AG09309 (cell line): Measurements from ENCODE around the gene SH2D1B.

Experiments
- DNase-seq: peaks from one replicate; pipeline ENCODE4 v3.0.0-alpha.2; 2010; ENCODE audit warnings: low read depth
- H3K4me3 ChIP-seq: 2 replicates; pipeline ENCODE4 v1.5.1; 2011; ENCODE audit warnings: mild to moderate bottlenecking, low read depth, low read length, moderate library complexity; ENCODE audit not compliant: control insufficient read depth
- TF ChIP-seq, protein P1 (sequence below): IDR thresholded peaks from 2 replicates; pipeline ENCODE4 v1.5.1; 2011; ENCODE audit warnings: mild to moderate bottlenecking, low read depth, low read length, inconsistent platforms; ENCODE audit not compliant: insufficient read depth, control insufficient read depth; ENCODE audit errors: missing control alignments

The SH2D1B gene

DNA sequence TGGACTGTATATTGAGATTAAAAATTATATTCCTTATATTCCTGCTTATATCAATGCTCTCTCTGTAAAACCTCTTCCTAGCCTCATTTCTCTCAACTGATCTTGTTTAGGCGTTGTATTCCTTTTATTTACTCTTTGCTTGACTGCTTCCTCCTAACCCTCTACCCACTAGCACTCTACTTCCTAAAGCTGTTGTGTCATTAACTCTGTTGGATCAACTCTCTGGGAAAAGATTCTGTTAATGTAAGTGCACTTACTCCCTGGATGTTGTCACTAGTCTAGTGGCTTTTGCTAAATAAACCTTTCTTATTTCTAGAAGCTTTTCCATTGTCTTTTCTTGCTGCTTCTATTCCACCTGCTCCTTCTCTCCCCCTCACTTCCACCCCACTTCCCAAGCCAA lies 41.8 kb downstream of the SH2D1B start:
- TF ChIP-seq, protein P1, sequence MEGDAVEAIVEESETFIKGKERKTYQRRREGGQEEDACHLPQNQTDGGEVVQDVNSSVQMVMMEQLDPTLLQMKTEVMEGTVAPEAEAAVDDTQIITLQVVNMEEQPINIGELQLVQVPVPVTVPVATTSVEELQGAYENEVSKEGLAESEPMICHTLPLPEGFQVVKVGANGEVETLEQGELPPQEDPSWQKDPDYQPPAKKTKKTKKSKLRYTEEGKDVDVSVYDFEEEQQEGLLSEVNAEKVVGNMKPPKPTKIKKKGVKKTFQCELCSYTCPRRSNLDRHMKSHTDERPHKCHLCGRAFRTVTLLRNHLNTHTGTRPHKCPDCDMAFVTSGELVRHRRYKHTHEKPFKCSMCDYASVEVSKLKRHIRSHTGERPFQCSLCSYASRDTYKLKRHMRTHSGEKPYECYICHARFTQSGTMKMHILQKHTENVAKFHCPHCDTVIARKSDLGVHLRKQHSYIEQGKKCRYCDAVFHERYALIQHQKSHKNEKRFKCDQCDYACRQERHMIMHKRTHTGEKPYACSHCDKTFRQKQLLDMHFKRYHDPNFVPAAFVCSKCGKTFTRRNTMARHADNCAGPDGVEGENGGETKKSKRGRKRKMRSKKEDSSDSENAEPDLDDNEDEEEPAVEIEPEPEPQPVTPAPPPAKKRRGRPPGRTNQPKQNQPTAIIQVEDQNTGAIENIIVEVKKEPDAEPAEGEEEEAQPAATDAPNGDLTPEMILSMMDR = no peak
- no peak for DNase-seq
- no peak overlapping the region for H3K4me3 ChIP-seq

DNA sequence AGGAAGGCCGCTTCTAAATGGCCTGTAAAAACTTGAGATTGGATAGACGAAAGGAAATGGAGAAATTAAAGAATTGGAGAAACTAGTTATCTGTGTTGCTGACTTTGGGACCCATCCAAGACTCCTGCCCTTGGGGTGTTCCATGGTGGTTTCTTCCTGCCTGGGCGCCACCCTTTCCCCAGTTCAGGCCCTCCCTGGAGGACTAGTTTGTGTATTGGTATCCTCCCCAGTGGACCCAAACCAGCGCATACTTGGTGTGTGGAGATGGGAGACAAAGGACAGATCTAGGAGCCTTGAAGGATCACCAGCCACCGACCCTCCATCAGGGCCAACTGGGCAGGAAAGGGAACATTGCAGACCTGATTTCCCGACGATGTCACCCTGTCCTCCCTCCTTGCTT lies 42.4 kb downstream of the SH2D1B start:
- DNase-seq = no peak
- no peak overlapping the region for H3K4me3 ChIP-seq
- TF ChIP-seq, protein P1 = no peak

DNA sequence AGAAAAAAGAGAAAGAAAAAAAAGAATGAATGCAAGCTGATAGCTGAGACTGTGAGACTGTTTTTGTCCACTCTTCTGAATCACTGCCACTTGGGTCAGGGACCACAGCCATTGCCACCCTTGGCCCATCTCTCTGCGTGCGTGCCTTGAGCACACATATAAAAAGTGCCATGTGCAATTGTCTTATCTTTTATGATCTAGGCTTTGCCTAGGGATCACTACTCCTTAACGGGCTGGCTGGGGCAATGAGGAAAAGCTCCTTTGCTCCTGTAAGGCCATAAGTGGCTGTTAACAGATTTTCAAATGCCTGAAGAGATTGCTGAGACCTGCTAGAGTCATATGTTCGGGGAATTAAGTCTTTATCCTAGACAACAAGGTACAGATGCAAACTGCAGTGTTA lies 43.5 kb downstream of the SH2D1B start:
- no peak overlapping the region for H3K4me3 ChIP-seq
- no peak for DNase-seq
- TF ChIP-seq, protein P1 = no peak

DNA sequence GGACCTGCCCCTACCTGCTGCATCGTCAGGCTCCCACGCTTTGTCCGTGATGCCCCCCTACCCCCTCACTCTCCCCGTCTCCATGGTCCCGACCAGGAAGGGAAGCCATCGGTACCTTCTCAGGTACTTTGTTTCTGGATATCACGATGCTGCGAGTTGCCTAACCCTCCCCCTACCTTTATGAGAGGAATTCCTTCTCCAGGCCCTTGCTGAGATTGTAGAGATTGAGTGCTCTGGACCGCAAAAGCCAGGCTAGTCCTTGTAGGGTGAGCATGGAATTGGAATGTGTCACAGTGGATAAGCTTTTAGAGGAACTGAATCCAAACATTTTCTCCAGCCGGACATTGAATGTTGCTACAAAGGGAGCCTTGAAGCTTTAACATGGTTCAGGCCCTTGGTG lies 44.2 kb downstream of the SH2D1B start:
- DNase-seq = no peak
- no peak overlapping the region for H3K4me3 ChIP-seq

DNA sequence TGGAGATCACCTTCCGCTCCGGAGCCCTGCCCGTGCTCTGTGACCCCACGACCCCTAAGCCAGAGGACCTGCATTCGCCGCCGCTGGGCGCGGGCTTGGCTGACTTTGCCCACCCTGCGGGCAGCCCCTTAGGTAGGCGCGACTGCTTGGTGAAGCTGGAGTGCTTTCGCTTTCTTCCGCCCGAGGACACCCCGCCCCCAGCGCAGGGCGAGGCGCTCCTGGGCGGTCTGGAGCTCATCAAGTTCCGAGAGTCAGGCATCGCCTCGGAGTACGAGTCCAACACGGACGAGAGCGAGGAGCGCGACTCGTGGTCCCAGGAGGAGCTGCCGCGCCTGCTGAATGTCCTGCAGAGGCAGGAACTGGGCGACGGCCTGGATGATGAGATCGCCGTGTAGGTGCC lies 44.9 kb downstream of the SH2D1B start:
- DNase-seq = no peak
- TF ChIP-seq, protein P1 = no peak
- peak overlapping the region; percentile 17 for H3K4me3 ChIP-seq

More for the DNA sequence above, 44.2 kb downstream of the SH2D1B start:
- TF ChIP-seq, protein P1 = no peak

DNA sequence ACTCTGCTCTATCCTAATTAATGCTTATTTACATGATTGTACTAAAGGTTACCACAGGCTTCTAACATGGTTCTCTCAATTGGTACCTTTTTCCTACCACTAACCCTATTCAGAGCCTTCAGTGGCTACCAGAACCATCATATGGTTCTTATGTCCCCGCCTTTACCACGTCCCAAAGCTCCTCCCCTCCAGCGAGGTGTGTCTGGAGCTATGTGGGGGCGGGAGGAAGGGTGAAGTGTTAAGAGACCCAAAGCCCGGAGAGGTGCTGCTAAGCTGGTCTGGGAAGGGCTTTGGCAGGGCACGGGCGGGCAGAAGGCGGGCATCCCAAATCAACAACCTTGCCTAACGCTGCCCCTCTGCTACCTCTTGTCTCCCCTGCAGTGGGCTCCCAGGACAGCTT lies 45.3 kb downstream of the SH2D1B start:
- TF ChIP-seq, protein P1 = no peak
- H3K4me3 ChIP-seq = peak overlapping the region; percentile 17
- DNase-seq = no peak

DNA sequence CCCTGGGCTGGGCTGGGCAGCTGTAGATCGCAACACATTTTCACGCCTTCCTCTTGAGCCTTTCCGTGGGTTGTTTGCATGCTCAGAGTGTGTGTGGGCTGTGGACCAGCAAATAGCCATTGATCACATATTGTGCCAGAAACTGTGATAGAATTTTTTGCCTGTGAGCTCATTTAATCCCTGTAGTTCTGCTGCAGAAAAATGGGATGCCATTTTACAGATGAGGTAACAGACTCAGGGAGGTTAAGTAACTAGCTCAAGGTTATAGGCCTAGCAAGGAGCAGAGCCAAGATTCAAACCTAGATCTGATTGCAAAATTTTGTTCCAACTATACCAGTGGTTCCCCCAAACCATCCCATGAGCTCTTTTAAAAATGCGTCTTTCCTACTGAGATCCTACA lies 45.8 kb downstream of the SH2D1B start:
- TF ChIP-seq, protein P1 = no peak

More for the DNA sequence above, 45.8 kb downstream of the SH2D1B start:
- no peak for DNase-seq
- H3K4me3 ChIP-seq = no peak overlapping the region
